Measurements from ENCODE around the gene POLR2L.

GRCh38 chr11:819943-820649 lies 22.2 kb downstream of the POLR2L start:
- no peak for TF ChIP-seq CTCF (IDR thresholded peaks at IDR 0.05)
- no peak for TF ChIP-seq POLR2A (IDR thresholded peaks at IDR 0.05)
- no peak for TF ChIP-seq EP300 (IDR thresholded peaks at IDR 0.05)

Measured in ovary (tissue), 3 donors.